ENCODE results near the gene SOAT1. TPM values are rescaled to one million over a fixed set of nuclear protein-coding genes. Genes with fewer than 3 reads are reported as not detected.

Gene SOAT1
- total and polyA plus RNA-seq, 4 donors: 6.0 to 42.7 (median 22.7) TPM

- no peak overlapping the region for H3K4me3 ChIP-seq (ENCODE audit: low read length in 2 of 2)
- H3K36me3 ChIP-seq (ENCODE audit: control insufficient read depth in 1 of 2, insufficient read depth in 2 of 2, low read length in 1 of 2): no peaks in the 10 kb centered on the region
- no peaks in the 10 kb centered on the region for H3K27me3 ChIP-seq (ENCODE audit: control insufficient read depth in 1 of 2, insufficient read depth in 2 of 2, low read length in 1 of 2)
- intact Hi-C loops (cut with DNase I): no loop called here
- H3K27ac ChIP-seq (ENCODE audit: low read depth in 1 of 2, low read length in 2 of 2): no peak overlapping the region
- DNase-seq: no peak
- 92 to 94% methylated on average over 3 of the region's 3 CpGs for WGBS, 2 donors
- ATAC-seq (ENCODE audit: low FRiP score): no peak
- H3K4me1 ChIP-seq (ENCODE audit: control insufficient read depth in 1 of 2, insufficient read depth in 2 of 2, low read length in 2 of 2): peaks cover 2 to 3% of the 10 kb centered on the region in 2 donors
- H3K9me3 ChIP-seq (ENCODE audit: control insufficient read depth, low read length): no peaks in the 10 kb centered on the region
Measured at GRCh38 chr1:179297105-179297378, 3.4 kb downstream of the SOAT1 start.

- DNase-seq (no peak), ATAC-seq (ENCODE audit: low FRiP score) (no peak)
- Histone ChIP-seq H3K27me3 (ENCODE audit: control insufficient read depth in 1 of 2, insufficient read depth in 2 of 2, low read length in 1 of 2) (no peaks in the 10 kb centered on the region), H3K27ac (ENCODE audit: low read depth in 1 of 2, low read length in 2 of 2) (no peak overlapping the region), H3K4me3 (ENCODE audit: low read length in 2 of 2) (no peak overlapping the region), H3K9me3 (ENCODE audit: control insufficient read depth, low read length) (no peaks in the 10 kb centered on the region), H3K4me1 (ENCODE audit: control insufficient read depth in 1 of 2, insufficient read depth in 2 of 2, low read length in 2 of 2) (peaks cover 2 to 3% of the 10 kb centered on the region in 2 donors), H3K36me3 (ENCODE audit: control insufficient read depth in 1 of 2, insufficient read depth in 2 of 2, low read length in 1 of 2) (no peaks in the 10 kb centered on the region)
- WGBS, 2 donors: 92 to 96% methylated on average over 3 of the region's 3 CpGs
- intact Hi-C loops (cut with DNase I): no loop called here
Measured at GRCh38 chr1:179298952-179299351, 5.4 kb downstream of the SOAT1 start.

GRCh38 chr1:179300112-179300511, 6.5 kb downstream of the SOAT1 start:
- Histone ChIP-seq H3K4me3 (ENCODE audit: low read length in 2 of 2) (no peak overlapping the region), H3K9me3 (ENCODE audit: control insufficient read depth, low read length) (no peaks in the 10 kb centered on the region), H3K4me1 (ENCODE audit: control insufficient read depth in 1 of 2, insufficient read depth in 2 of 2, low read length in 2 of 2) (peaks cover 1% of the 10 kb centered on the region in 2 donors), H3K27ac (ENCODE audit: low read depth in 1 of 2, low read length in 2 of 2) (no peak overlapping the region), H3K27me3 (ENCODE audit: control insufficient read depth in 1 of 2, insufficient read depth in 2 of 2, low read length in 1 of 2) (no peaks in the 10 kb centered on the region), H3K36me3 (ENCODE audit: control insufficient read depth in 1 of 2, insufficient read depth in 2 of 2, low read length in 1 of 2) (no peaks in the 10 kb centered on the region)
- intact Hi-C loops (cut with DNase I): no loop called here
- 86 to 91% methylated on average over 1 of the region's 1 CpG for WGBS, 2 donors
- ATAC-seq (ENCODE audit: low FRiP score): no peak
- no peak for DNase-seq

GRCh38 chr1:179302070-179302469, 8.5 kb downstream of the SOAT1 start:
- no peaks in the 10 kb centered on the region for H3K27me3 ChIP-seq (ENCODE audit: control insufficient read depth in 1 of 2, insufficient read depth in 2 of 2, low read length in 1 of 2)
- WGBS, 2 donors: 78 to 89% methylated on average over 3 of the region's 3 CpGs
- H3K9me3 ChIP-seq (ENCODE audit: control insufficient read depth, low read length): no peaks in the 10 kb centered on the region
- H3K27ac ChIP-seq (ENCODE audit: low read depth in 1 of 2, low read length in 2 of 2): no peak overlapping the region
- ATAC-seq (ENCODE audit: low FRiP score) (no peak), DNase-seq (no peak)
- H3K4me1 ChIP-seq (ENCODE audit: control insufficient read depth in 1 of 2, insufficient read depth in 2 of 2, low read length in 2 of 2): no peaks in the 10 kb centered on the region
- no peak overlapping the region for H3K4me3 ChIP-seq (ENCODE audit: low read length in 2 of 2)
- no peaks in the 10 kb centered on the region for H3K36me3 ChIP-seq (ENCODE audit: control insufficient read depth in 1 of 2, insufficient read depth in 2 of 2, low read length in 1 of 2)
- intact Hi-C loops (cut with DNase I): no loop called here

- Histone ChIP-seq H3K36me3 (ENCODE audit: control insufficient read depth in 1 of 2, insufficient read depth in 2 of 2, low read length in 1 of 2) (no peaks in the 10 kb centered on the region), H3K4me3 (ENCODE audit: low read length in 2 of 2) (no peak overlapping the region), H3K9me3 (ENCODE audit: control insufficient read depth, low read length) (no peaks in the 10 kb centered on the region), H3K27ac (ENCODE audit: low read depth in 1 of 2, low read length in 2 of 2) (no peak overlapping the region), H3K4me1 (ENCODE audit: control insufficient read depth in 1 of 2, insufficient read depth in 2 of 2, low read length in 2 of 2) (no peaks in the 10 kb centered on the region), H3K27me3 (ENCODE audit: control insufficient read depth in 1 of 2, insufficient read depth in 2 of 2, low read length in 1 of 2) (no peaks in the 10 kb centered on the region)
- WGBS, 2 donors: 89 to 91% methylated on average over 3 of the region's 3 CpGs
- ATAC-seq (ENCODE audit: low FRiP score): no peak
- DNase-seq: no peak
- intact Hi-C loops (cut with DNase I): no loop called here
Measured at GRCh38 chr1:179303200-179303785, 9.7 kb downstream of the SOAT1 start.

- no peaks in the 10 kb centered on the region for H3K4me1 ChIP-seq (ENCODE audit: control insufficient read depth in 1 of 2, insufficient read depth in 2 of 2, low read length in 2 of 2)
- H3K27me3 ChIP-seq (ENCODE audit: control insufficient read depth in 1 of 2, insufficient read depth in 2 of 2, low read length in 1 of 2): no peaks in the 10 kb centered on the region
- H3K9me3 ChIP-seq (ENCODE audit: control insufficient read depth, low read length): no peaks in the 10 kb centered on the region
- ATAC-seq (ENCODE audit: low FRiP score) (no peak), DNase-seq (no peak)
- 75 to 90% methylated on average over 1 of the region's 1 CpG for WGBS, 2 donors
- no peak overlapping the region for H3K27ac ChIP-seq (ENCODE audit: low read depth in 1 of 2, low read length in 2 of 2)
- intact Hi-C loops (cut with DNase I): no loop called here
- H3K36me3 ChIP-seq (ENCODE audit: control insufficient read depth in 1 of 2, insufficient read depth in 2 of 2, low read length in 1 of 2): no peaks in the 10 kb centered on the region
- no peak overlapping the region for H3K4me3 ChIP-seq (ENCODE audit: low read length in 2 of 2)
Measured at GRCh38 chr1:179305450-179305849, 11.9 kb downstream of the SOAT1 start.

- DNase-seq: no peak
- ATAC-seq (ENCODE audit: low FRiP score): no peak
- H3K27me3 ChIP-seq (ENCODE audit: control insufficient read depth in 1 of 2, insufficient read depth in 2 of 2, low read length in 1 of 2): no peaks in the 10 kb centered on the region
- no peak overlapping the region for H3K4me3 ChIP-seq (ENCODE audit: low read length in 2 of 2)
- H3K4me1 ChIP-seq (ENCODE audit: control insufficient read depth in 1 of 2, insufficient read depth in 2 of 2, low read length in 2 of 2): no peaks in the 10 kb centered on the region
- intact Hi-C loops (cut with DNase I): no loop called here
- no peak overlapping the region for H3K27ac ChIP-seq (ENCODE audit: low read depth in 1 of 2, low read length in 2 of 2)
- H3K9me3 ChIP-seq (ENCODE audit: control insufficient read depth, low read length): no peaks in the 10 kb centered on the region
- 49 to 78% methylated on average over 3 of the region's 3 CpGs for WGBS, 2 donors
- no peaks in the 10 kb centered on the region for H3K36me3 ChIP-seq (ENCODE audit: control insufficient read depth in 1 of 2, insufficient read depth in 2 of 2, low read length in 1 of 2)
Measured at GRCh38 chr1:179310291-179310690, 16.7 kb downstream of the SOAT1 start.

GRCh38 chr1:179310721-179311120, 17.1 kb downstream of the SOAT1 start:
- 92 to 93% methylated on average over 3 of the region's 3 CpGs for WGBS, 2 donors
- Histone ChIP-seq H3K27me3 (ENCODE audit: control insufficient read depth in 1 of 2, insufficient read depth in 2 of 2, low read length in 1 of 2) (no peaks in the 10 kb centered on the region), H3K36me3 (ENCODE audit: control insufficient read depth in 1 of 2, insufficient read depth in 2 of 2, low read length in 1 of 2) (no peaks in the 10 kb centered on the region), H3K4me3 (ENCODE audit: low read length in 2 of 2) (no peak overlapping the region), H3K4me1 (ENCODE audit: control insufficient read depth in 1 of 2, insufficient read depth in 2 of 2, low read length in 2 of 2) (no peaks in the 10 kb centered on the region), H3K9me3 (ENCODE audit: control insufficient read depth, low read length) (no peaks in the 10 kb centered on the region), H3K27ac (ENCODE audit: low read depth in 1 of 2, low read length in 2 of 2) (no peak overlapping the region)
- no peak for ATAC-seq (ENCODE audit: low FRiP score)
- DNase-seq: no peak
- intact Hi-C loops (cut with DNase I): no loop called here

GRCh38 chr1:179311149-179311700, 17.6 kb downstream of the SOAT1 start:
- Histone ChIP-seq H3K27me3 (ENCODE audit: control insufficient read depth in 1 of 2, insufficient read depth in 2 of 2, low read length in 1 of 2) (no peaks in the 10 kb centered on the region), H3K4me1 (ENCODE audit: control insufficient read depth in 1 of 2, insufficient read depth in 2 of 2, low read length in 2 of 2) (no peaks in the 10 kb centered on the region), H3K27ac (ENCODE audit: low read depth in 1 of 2, low read length in 2 of 2) (no peak overlapping the region), H3K9me3 (ENCODE audit: control insufficient read depth, low read length) (no peaks in the 10 kb centered on the region), H3K4me3 (ENCODE audit: low read length in 2 of 2) (no peak overlapping the region), H3K36me3 (ENCODE audit: control insufficient read depth in 1 of 2, insufficient read depth in 2 of 2, low read length in 1 of 2) (no peaks in the 10 kb centered on the region)
- intact Hi-C loops (cut with DNase I): no loop called here
- 91 to 92% methylated on average over 5 of the region's 5 CpGs for WGBS, 2 donors
- DNase-seq (no peak), ATAC-seq (ENCODE audit: low FRiP score) (no peak)
